Small intestine (tissue), 7 donors: ENCODE data around the gene SLC66A3. TPM values are rescaled to one million over a fixed set of nuclear protein-coding genes. Genes with fewer than 3 reads are reported as not detected.
"Not testable (repeated sequence)": the region's sequence is repeated elsewhere in the genome, so short reads cannot be mapped to it uniquely, and the experiment has no call there.

Experiments
- DNase-seq, 2 donors: peaks; one replicate each; pipeline versions ENCODE4 v3.0.0 to v3.0.0-alpha.2; 2013
- FAIRE-seq: peaks from 2 replicates; lab custom pipeline; 2012; peaks lifted over from hg19 to GRCh38; lab: Jason Lieb, UNC
- H3K27ac ChIP-seq, 3 donors: one replicate each; pipeline ENCODE4 v1.5.1; 2013; ENCODE audit warnings: low read length in 2 of 3, mild to moderate bottlenecking in 2 of 3, control low read depth in 1 of 3, inconsistent platforms in 1 of 3, low read depth in 1 of 3, moderate library complexity in 1 of 3
- H3K27me3 ChIP-seq, 3 donors: one replicate each; pipeline ENCODE4 v1.6.1; 2013; ENCODE audit warnings: low read length in 3 of 3, inconsistent platforms in 1 of 3; ENCODE audit not compliant: control insufficient read depth in 3 of 3, insufficient read depth in 3 of 3
- H3K36me3 ChIP-seq, 3 donors: one replicate each; pipeline ENCODE4 v1.6.1; 2013; ENCODE audit warnings: low read length in 3 of 3, inconsistent platforms in 1 of 3, low read depth in 1 of 3, mild to moderate bottlenecking in 1 of 3, moderate library complexity in 1 of 3; ENCODE audit not compliant: control insufficient read depth in 3 of 3, insufficient read depth in 2 of 3
- H3K4me1 ChIP-seq, 3 donors: one replicate each; pipeline ENCODE4 v1.6.1; 2013; ENCODE audit warnings: low read length in 2 of 3, inconsistent platforms in 1 of 3, low read depth in 1 of 3, mild to moderate bottlenecking in 1 of 3, moderate library complexity in 1 of 3; ENCODE audit not compliant: control insufficient read depth in 3 of 3, insufficient read depth in 2 of 3
- H3K4me3 ChIP-seq, 3 donors: one replicate each; pipeline ENCODE4 v1.5.1; 2013; ENCODE audit warnings: low read length in 3 of 3, control low read depth in 1 of 3, inconsistent platforms in 1 of 3, low read depth in 1 of 3, mild to moderate bottlenecking in 1 of 3, moderate library complexity in 1 of 3
- H3K9me3 ChIP-seq, 2 donors: one replicate each; pipeline ENCODE4 v1.6.1; 2013; ENCODE audit warnings: low read depth in 1 of 2, low read length in 1 of 2; ENCODE audit not compliant: control insufficient read depth in 2 of 2, insufficient read depth in 1 of 2
- WGBS, 3 donors: extraction: QIAGEN DNeasy Blood & Tissue Kit; methylation state at CpG; one replicate each; pipeline ENCODE4 v1.1.7; 2013; 5-methylcytosine and 5-hydroxymethylcytosine counted together
- polyA plus RNA-seq, 4 donors: library from polyadenylated mRNA; stranded (reverse) in 3 of 4; unstranded in 1 of 4; fragments of 200-250 nt in 3 of 4; fragments of 120-200 nt in 1 of 4; gene quantifications; one replicate each; pipeline versions ENCODE4 v1.2.1 to v1.2.3, GENCODE V29; 2013
- donor health status: healthy with polysubstance abuse.
- donor health status: control.
- donor health status: control.
- donor health status: Bipolar disorder and iron deficiency.
- donor health status: healthy.

SLC66A3 gene
- polyA plus RNA-seq, 4 donors, result 2.5 to 14.9 (median 13.5) TPM

GRCh38 chr2:11160731-11161455 lies 5.6 kb downstream of the SLC66A3 start:
- H3K9me3 ChIP-seq, result no peaks in the 10 kb centered on the region
- peak in 1 of 2 donors; percentile 12 for DNase-seq
- H3K27ac ChIP-seq, result peak overlapping the region in 2 of 3 donors; percentile 4 to 77
- H3K4me3 ChIP-seq, result no peak overlapping the region
- no peak for FAIRE-seq
- H3K4me1 ChIP-seq, result peaks cover 0 to 5% (median 1%) of the 10 kb centered on the region in 3 donors
- peaks cover 0 to 2% (median 0%) of the 10 kb centered on the region in 3 donors for H3K27me3 ChIP-seq
- peaks cover 0 to 7% (median 0%) of the 10 kb centered on the region in 3 donors for H3K36me3 ChIP-seq
- 69 to 80% (median 73%) methylated on average over 15 of the region's 15 CpGs for WGBS, 3 donors

GRCh38 chr2:11161747-11162146 lies 6.5 kb downstream of the SLC66A3 start:
- peaks cover 0 to 7% (median 0%) of the 10 kb centered on the region in 3 donors for H3K36me3 ChIP-seq
- no peaks in the 10 kb centered on the region for H3K27me3 ChIP-seq
- no peak overlapping the region for H3K27ac ChIP-seq
- 96 to 100% (median 97%) methylated on average over 4 of the region's 4 CpGs for WGBS, 3 donors
- FAIRE-seq (no peak), DNase-seq (no peak)
- no peak overlapping the region for H3K4me3 ChIP-seq
- H3K4me1 ChIP-seq, result no peaks in the 10 kb centered on the region
- H3K9me3 ChIP-seq, result no peaks in the 10 kb centered on the region

DNA sequence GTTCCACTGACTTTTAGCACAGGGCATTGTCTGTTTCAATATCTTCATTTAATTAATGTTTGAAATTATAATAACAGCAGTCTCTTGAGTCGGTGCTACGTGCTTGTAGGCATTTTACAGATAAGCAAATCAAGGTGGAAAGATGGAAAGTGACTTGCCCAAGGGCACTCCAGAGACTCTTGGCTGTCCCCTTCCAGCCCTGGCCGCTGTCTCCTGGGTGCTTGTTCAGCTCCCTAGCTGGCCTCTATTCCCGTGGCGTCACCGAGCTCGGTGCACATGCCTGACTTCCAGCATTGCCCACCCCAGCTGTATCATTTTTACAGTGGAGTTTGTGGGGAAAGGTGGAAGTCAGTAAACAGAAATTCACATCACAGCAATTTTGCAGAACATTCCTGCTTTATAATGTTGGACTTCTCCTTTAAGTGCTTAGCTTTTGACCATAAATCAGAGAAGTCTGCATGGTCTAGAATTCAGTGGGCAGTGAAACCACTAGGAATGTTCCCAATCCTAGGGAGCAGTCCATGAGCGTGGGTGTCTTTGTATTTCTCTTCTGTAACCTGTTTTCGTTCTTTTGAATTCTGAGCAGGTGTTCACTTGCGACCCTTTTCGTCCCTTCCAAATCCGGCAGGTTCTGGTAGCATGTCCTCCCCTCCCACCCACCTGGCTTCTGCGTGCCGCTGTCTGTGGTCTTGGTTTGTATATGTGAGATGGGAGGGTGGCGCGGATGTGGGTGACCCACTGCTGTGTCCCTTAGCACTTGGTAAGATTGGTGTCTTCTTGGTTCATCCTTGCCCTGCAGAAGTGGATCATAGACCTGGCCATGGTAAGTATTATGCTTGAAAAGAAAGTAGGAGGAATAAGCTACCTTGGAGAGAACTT lies 8.4 kb downstream of the SLC66A3 start:
- no peak for FAIRE-seq
- Histone ChIP-seq H3K36me3 (peaks cover 0 to 7% (median 0%) of the 10 kb centered on the region in 3 donors), H3K27ac (no peak overlapping the region), H3K27me3 (no peaks in the 10 kb centered on the region), H3K4me3 (no peak overlapping the region), H3K9me3 (no peaks in the 10 kb centered on the region), H3K4me1 (no peaks in the 10 kb centered on the region)
- 91 to 93% (median 93%) methylated on average over 16 of the region's 16 CpGs for WGBS, 3 donors
- DNase-seq, result no peak

- H3K4me1 ChIP-seq, FAIRE-seq, H3K27me3 ChIP-seq, H3K27ac ChIP-seq, H3K36me3 ChIP-seq, H3K4me3 ChIP-seq, DNase-seq, H3K9me3 ChIP-seq: not testable (repeated sequence)
- WGBS, 3 donors, result 94 to 97% (median 94%) methylated on average over 19 to 28 of the region's 28 CpGs
These were observed 9.8 kb downstream of the SLC66A3 start for GRCh38 chr2:11165046-11165445.

GRCh38 chr2:11166476-11166875 lies 11.2 kb downstream of the SLC66A3 start:
- no peak for DNase-seq

DNA sequence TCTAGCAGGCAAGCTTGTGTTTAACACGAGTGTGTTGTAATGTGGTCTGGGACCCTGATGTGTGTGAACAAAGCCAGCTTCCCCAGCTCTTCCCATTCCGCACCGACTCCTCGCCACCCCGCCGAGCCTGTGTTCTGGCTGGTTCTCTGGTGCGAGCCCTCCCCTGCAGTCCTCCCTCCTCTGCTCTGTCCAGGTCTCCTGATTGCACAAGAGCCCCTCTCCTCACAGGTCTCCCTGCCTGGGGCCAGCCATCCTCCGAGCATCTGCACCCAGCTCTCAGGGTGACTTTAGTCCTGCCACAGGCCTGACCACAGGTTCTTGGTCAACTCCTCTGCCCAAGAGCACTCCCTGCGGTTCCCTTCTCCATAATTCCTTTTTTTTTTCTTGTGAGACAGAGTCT lies 13.2 kb downstream of the SLC66A3 start:
- no peaks in the 10 kb centered on the region for H3K9me3 ChIP-seq
- 85 to 88% (median 86%) methylated on average over 9 of the region's 9 CpGs for WGBS, 3 donors

More at GRCh38 chr2:11166476-11166875, 11.2 kb downstream of the SLC66A3 start:
- H3K27me3 ChIP-seq, result no peaks in the 10 kb centered on the region
- no peak for FAIRE-seq
- H3K36me3 ChIP-seq, result peaks cover 0 to 5% (median 0%) of the 10 kb centered on the region in 3 donors
- H3K4me3 ChIP-seq, result no peak overlapping the region
- H3K4me1 ChIP-seq, result no peaks in the 10 kb centered on the region
- no peak overlapping the region for H3K27ac ChIP-seq
- 91 to 93% (median 92%) methylated on average over 10 of the region's 10 CpGs for WGBS, 3 donors
- no peaks in the 10 kb centered on the region for H3K9me3 ChIP-seq

GRCh38 chr2:11169333-11169732 lies 14.1 kb downstream of the SLC66A3 start:
- WGBS, 3 donors, result 59 to 74% (median 62%) methylated on average over 13 of the region's 13 CpGs
- H3K4me3 ChIP-seq, result no peak overlapping the region
- H3K27me3 ChIP-seq, result no peaks in the 10 kb centered on the region
- peak in 1 of 2 donors; percentile 16 for DNase-seq
- H3K27ac ChIP-seq, result no peak overlapping the region
- no peaks in the 10 kb centered on the region for H3K4me1 ChIP-seq
- no peak for FAIRE-seq
- H3K36me3 ChIP-seq, result no peaks in the 10 kb centered on the region
- no peaks in the 10 kb centered on the region for H3K9me3 ChIP-seq

More for the DNA sequence above, 13.2 kb downstream of the SLC66A3 start:
- H3K27me3 ChIP-seq, result no peaks in the 10 kb centered on the region
- no peak overlapping the region for H3K27ac ChIP-seq
- FAIRE-seq (no peak), DNase-seq (no peak)
- no peak overlapping the region for H3K4me3 ChIP-seq
- H3K36me3 ChIP-seq, result no peaks in the 10 kb centered on the region
- H3K4me1 ChIP-seq, result no peaks in the 10 kb centered on the region

GRCh38 chr2:11174222-11174621 lies 19.0 kb downstream of the SLC66A3 start:
- no peak overlapping the region for H3K27ac ChIP-seq
- DNase-seq (no peak), FAIRE-seq (no peak)
- no peaks in the 10 kb centered on the region for H3K36me3 ChIP-seq
- no peaks in the 10 kb centered on the region for H3K9me3 ChIP-seq
- 83 to 95% (median 92%) methylated on average over 9 of the region's 9 CpGs for WGBS, 3 donors
- H3K4me1 ChIP-seq, result no peaks in the 10 kb centered on the region
- H3K27me3 ChIP-seq, result no peaks in the 10 kb centered on the region
- H3K4me3 ChIP-seq, result no peak overlapping the region
